HG03571 (cell line): Measurements from ENCODE around the gene TCF3.

Experiments
- ATAC-seq: cut with Tn5 transposase; IDR thresholded peaks from one replicate; pipeline ENCODE4 v1.9.1; 2021; ENCODE audit not compliant: unreplicated experiment

Gene TCF3

DNA sequence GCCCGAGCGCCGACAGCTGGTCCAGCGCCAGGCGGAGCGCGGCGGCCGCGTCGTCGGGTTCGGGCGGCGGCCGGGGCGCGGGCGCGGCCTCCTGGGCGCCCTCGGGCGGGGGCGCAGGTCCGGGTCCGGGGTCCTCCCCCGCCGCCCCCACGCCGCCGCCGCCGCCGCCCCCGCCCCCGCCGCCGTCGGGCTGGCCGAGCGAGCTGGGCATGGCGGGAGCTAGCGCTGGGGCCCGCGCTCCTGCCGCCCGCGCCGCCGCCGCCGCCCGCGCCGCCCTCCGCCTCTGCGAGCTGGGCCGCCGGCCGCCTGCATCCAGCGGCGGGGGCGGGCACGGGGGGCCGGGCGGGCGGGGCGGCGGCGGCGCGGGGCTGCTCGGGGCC is 84.6 kb downstream of the TCF3 start:
- ATAC-seq, result no peak

DNA sequence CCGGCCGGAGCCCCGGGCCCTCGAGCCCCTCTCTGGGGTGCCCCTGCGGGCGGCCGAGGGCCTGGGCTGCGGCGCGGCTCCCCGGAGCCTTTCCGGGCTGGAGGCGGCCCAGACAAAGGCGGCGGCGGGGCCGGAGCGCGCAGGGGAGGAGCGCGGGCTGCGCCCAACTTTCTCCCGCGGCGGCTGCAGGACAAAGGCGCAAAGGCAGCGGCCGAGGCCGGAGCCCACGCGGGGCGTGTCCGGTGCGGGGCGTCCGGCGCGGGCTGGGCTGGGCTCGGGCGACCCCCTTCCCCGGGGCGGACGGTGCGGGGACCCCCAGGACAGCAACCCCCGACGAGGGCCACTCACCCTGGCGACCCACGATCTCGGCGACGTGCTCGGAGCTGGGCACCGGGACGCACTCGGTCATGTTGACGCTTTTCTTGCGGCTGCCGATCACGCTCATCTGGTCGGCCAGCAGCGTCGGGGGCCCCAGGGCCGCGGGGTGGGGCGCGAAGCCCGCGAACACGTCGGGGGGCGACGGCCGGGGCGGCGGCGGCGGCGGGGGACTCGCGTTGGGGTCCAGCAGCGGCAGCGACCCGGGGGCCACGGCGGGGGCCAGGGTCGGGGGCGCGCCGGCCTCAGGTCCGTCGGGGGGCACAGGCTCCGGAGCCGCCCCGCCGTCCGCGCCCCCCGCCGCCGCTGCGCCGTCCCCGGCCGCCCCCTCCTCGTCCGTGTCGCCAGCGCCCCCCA is 85.1 kb downstream of the TCF3 start:
- ATAC-seq, result no peak

DNA sequence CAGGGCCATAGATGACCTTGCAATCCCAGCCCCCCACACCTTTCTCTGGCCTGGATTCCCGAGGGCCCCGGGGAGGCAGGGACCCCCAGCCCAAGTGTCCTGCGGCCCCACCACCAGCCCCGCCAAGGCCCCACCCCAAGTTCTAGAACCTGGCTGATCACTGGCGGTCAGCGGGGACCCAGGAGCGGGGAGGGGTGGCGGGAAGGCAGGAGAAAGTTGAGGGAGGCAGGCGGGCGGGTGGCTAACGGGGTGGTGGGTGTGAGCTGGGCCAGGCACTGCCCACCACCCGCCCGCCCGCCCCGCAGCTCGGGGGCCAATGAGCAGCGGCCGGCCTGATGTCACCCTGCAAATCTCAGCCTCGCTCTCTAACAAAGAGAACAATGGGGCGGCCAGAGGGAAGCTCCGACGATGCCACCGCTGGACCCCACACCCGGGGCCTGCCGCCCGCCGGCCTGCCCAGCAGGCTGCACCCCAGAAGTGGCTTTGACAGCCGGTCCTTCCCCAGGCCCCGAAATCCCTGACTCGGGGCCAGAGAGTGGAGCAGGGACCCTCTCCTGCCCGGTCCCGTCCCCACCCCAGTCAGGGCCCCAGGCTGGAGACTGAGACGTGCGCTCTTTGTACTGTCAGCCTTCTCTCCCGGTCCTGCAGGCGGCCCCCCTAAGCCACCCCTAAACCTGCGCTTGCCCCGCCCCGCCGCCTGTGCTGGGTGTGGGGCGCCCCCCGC is 85.9 kb downstream of the TCF3 start:
- no peak for ATAC-seq

DNA sequence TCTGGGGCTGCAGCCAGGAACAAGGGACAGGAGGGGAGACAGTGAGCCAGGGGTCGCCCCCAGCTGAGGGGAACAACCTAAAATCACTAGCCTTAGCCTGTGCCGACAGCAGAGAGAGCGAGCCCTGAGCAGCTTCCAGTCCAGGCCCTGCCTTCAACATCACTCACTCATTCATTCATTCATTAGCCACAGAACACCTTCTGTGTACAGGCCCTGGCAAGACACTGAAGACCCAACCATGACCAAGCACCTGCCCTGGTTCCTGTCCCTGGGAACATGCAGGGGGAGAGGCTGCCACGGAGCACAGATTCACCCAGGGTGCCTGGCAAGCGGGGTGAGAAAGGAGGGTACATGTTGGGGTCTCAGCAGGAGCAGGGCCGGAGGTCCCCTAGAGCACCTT is 89.2 kb downstream of the TCF3 start:
- no peak for ATAC-seq

GRCh38 chr19:1561236-1561842 is 91.1 kb downstream of the TCF3 start:
- ATAC-seq, result no peak

DNA sequence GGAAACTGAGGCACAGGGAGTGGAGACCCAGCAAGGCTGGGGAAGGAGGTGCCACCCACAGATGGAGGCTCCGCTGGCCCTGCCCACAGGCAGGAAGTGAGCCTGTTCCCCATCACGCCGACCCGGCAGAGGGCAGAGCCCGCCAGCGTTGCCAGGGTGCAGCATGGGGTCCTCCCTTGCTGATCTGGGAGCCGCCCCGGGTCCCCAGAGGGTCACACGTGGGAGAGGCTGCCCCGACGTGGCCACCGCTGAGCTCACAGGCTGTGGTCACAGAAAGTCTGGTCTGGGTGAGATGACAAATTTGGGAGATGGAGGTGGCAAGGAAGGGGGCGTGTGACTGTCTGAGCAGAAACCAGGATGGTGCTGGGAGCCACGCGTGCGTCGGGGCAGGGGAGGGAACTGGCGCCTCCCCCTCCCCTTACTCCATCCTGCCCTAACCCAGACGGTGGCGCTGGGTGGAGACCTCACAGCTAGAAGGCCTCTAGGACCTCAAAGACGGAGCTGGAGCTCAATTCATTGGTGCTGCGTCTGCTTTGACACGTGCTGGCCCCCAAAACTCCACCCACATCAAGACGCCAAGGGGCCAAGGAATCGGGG is 92.0 kb downstream of the TCF3 start:
- ATAC-seq, result no peak
